IPS DF 19.7 (cell line): ENCODE results near the gene CDC5L.

ENCODE experiments used
- DNase-seq: peaks from one replicate; pipeline ENCODE4 v3.0.0-alpha.2; 2013; ENCODE audit warnings: low read depth, low spot score

The CDC5L gene

GRCh38 chr6:44474643-44475042, 87.1 kb downstream of the CDC5L start:
- DNase-seq = no peak

- no peak for DNase-seq
Observed at GRCh38 chr6:44475417-44475778, 87.9 kb downstream of the CDC5L start.

GRCh38 chr6:44475779-44476434, 88.4 kb downstream of the CDC5L start:
- DNase-seq = peak; percentile 80

GRCh38 chr6:44476849-44477248, 89.3 kb downstream of the CDC5L start:
- DNase-seq = no peak

GRCh38 chr6:44477293-44477894, 89.9 kb downstream of the CDC5L start:
- no peak for DNase-seq

GRCh38 chr6:44478158-44478557, 90.7 kb downstream of the CDC5L start:
- DNase-seq = no peak

- no peak for DNase-seq
Observed at GRCh38 chr6:44478591-44479254, 91.2 kb downstream of the CDC5L start.

GRCh38 chr6:44480097-44480541, 92.6 kb downstream of the CDC5L start:
- no peak for DNase-seq

GRCh38 chr6:44481056-44481455, 93.5 kb downstream of the CDC5L start:
- DNase-seq = no peak

- DNase-seq = no peak
Observed at GRCh38 chr6:44481760-44482159, 94.3 kb downstream of the CDC5L start.

GRCh38 chr6:44485601-44486401, 98.3 kb downstream of the CDC5L start:
- DNase-seq = no peak

- DNase-seq = no peak
Observed at GRCh38 chr6:44487002-44487401, 99.5 kb downstream of the CDC5L start.

GRCh38 chr6:44487586-44487985, 100.1 kb downstream of the CDC5L start:
- no peak for DNase-seq

- no peak for DNase-seq
Observed at GRCh38 chr6:44489910-44490604, 102.6 kb downstream of the CDC5L start.

- DNase-seq = no peak
Observed at GRCh38 chr6:44493132-44493531, 105.6 kb downstream of the CDC5L start.

- no peak for DNase-seq
Observed at GRCh38 chr6:44493593-44493992, 106.1 kb downstream of the CDC5L start.

- DNase-seq = no peak
Observed at GRCh38 chr6:44494011-44494501, 106.5 kb downstream of the CDC5L start.

GRCh38 chr6:44495036-44495901, 107.8 kb downstream of the CDC5L start:
- no peak for DNase-seq

GRCh38 chr6:44496665-44497369, 109.3 kb downstream of the CDC5L start:
- DNase-seq = no peak

GRCh38 chr6:44497807-44498206, 110.3 kb downstream of the CDC5L start:
- no peak for DNase-seq
